ENCODE measurements around the gene RARRES2.
"Not testable (repeated sequence)": the region's sequence is repeated elsewhere in the genome, so short reads cannot be mapped to it uniquely, and the experiment has no call there.

RARRES2 gene

DNA sequence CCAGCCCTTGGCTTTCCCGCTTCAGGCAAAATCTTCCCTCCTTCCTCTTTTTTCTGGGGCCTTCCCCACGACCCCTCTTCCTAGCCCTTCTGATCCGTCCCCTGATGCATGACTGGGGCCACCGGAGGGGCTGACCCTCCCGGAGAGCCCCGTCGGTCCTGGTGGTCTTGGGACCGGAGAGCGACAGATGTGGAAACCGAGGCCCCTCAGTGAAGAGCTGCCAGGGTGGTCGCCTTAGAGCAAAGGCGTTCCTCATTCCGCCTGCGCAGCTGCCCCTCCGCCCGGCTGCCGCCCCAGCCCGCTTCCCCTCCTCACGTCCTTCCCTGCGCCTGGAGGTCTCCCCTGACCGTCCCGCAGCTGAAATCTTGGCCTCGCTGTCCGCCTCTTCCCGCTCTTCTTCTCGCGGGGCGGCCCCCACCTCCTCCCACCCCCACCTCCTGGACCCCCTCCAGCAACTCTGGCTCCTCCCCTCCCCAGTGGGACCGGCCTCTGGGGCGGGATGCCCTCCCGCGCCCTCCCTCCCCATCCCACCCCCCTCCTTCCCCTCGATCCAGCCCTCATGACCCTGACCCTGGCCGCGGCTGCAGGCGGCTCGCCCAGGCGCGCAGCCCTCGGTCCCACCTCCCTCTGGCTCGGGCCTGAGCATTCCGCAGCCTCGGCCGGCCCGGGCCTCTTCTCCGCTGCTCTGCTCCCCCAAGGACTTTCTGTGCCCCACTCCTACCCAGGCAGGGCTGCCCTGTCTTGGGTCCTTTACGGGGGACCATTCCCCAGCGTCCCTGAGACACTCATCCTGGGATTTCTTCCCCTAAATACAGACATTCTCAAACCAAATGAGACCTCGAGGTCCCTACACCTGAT, at the start of gene RARRES2:
RARRES2 (minus strand) TSS at position 367 of the 858 bp plus-strand sequence. CDS start 1,020 bp downstream, outside the sequence.
- DNase-seq (ENCODE audit: low read depth) = no peak
- no peak within 1 kb of the TSS for H3K4me3 ChIP-seq (ENCODE audit: low read length)
- TF ChIP-seq CTCF (IDR thresholded peaks at IDR 0.05; ENCODE audit: insufficient read depth, low read depth, low read length, missing control alignments) = no peak

DNA sequence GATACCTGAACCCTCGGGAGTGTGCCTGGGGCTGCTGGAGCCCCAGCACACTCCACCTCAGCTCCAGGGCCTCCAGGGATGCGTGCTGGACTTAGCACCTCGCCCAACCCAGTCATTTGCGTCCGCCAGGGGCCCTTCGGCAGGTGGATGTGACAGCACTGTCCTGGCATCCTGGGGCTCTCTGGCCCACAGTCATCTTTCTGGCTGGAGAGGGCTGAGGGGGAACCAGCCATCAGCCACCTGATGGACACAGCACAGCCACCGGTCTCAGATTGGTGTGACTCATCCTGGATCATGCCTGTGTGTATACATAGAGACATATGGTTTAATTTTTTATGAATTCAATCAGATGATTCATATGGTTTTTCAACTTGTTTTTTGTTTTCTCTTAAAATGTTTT, 48.8 kb upstream of the RARRES2 start:
- peak; percentile 51 for DNase-seq (ENCODE audit: low read depth)
- H3K4me3 ChIP-seq (ENCODE audit: low read length) = no peak overlapping the region
- no peak for TF ChIP-seq CTCF (IDR thresholded peaks at IDR 0.05; ENCODE audit: insufficient read depth, low read depth, low read length, missing control alignments)

DNA sequence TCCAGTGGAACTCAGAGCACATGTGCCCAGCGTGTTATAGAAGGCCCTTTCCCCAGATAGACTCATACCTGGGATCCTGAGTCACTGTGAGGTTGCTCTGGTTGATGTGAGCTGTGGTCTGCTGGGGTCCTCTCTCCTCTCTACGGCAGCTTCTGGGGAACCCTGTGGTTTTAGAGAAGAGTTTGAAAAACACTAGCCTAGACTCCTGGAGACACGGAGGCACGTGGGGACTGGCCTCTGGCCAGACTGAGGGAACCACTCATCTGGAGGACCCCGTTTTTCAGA, 48.0 kb upstream of the RARRES2 start:
- no peak overlapping the region for H3K4me3 ChIP-seq (ENCODE audit: low read length)
- no peak for TF ChIP-seq CTCF (IDR thresholded peaks at IDR 0.05; ENCODE audit: insufficient read depth, low read depth, low read length, missing control alignments)
- no peak for DNase-seq (ENCODE audit: low read depth)

DNA sequence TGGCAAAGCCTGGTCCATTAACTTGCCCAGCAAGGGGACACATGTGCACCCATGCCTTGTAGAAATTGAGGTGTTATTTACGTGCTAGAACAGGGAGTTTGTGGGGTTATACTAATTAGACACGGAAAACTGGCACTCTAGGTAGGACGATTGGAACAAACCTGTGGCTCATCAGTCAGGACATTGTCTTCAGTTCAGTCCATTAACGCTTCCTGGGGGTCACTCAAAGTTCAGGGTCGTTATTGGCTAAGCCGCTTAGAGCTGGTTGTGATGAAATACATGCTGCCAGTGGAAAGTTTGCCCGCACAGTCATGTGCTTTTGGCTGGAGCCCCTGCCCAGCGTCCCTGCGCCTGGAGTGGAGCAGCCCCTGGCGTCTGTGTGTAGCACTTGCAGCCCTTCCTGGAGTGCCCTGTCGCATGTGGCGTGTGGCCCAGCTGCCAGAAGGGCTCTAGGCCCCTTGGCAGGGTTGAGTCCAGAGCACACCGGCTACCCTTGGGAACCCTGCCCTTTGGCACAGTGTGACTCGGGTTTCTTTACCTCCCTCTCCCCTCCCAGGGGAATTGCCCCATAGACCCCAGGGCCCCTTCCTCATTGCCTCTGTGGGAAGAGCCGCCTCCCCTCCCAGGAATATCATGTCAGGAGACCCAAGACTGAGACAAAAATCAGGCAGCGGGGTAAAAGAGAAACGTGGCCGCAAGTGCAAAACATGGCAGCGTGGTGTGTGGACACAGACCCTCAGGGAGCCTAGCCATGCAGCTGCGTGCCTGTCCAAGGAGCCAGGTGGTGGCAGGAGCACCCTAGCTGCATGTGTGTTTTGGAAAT, 47.5 kb upstream of the RARRES2 start:
- no peak overlapping the region for H3K4me3 ChIP-seq (ENCODE audit: low read length)
- peak; percentile 46 for TF ChIP-seq CTCF (IDR thresholded peaks at IDR 0.05; ENCODE audit: insufficient read depth, low read depth, low read length, missing control alignments)
- peak; percentile 16 for DNase-seq (ENCODE audit: low read depth)

- no peak overlapping the region for H3K4me3 ChIP-seq (ENCODE audit: low read length)
- DNase-seq (ENCODE audit: low read depth) = no peak
- no peak for TF ChIP-seq CTCF (IDR thresholded peaks at IDR 0.05; ENCODE audit: insufficient read depth, low read depth, low read length, missing control alignments)
Observed at GRCh38 chr7:150388306-150388705, 46.9 kb upstream of the RARRES2 start.

DNA sequence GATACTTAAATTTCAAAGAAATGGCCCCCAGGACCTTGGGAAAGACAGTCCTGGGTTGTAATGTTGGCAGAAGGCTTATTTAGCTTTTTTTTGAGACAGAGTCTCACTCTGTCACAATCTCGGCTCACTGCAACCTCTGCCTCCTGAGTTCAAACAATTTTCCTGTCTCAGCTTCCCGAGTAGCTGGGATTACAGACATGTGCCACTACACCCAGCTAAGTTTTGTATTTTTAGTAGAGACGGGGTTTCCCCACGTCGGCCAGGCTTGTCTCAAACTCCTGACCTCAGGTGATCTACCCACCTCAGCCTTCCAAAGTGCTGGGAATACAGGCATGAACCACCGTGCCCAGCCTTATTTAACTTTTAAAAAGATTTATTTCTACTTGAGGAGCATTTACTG, 44.5 kb upstream of the RARRES2 start:
- DNase-seq (ENCODE audit: low read depth) = not testable (repeated sequence)

GRCh38 chr7:150385302-150385723, 43.9 kb upstream of the RARRES2 start:
- DNase-seq (ENCODE audit: low read depth) = no peak
- no peak overlapping the region for H3K4me3 ChIP-seq (ENCODE audit: low read length)
- no peak for TF ChIP-seq CTCF (IDR thresholded peaks at IDR 0.05; ENCODE audit: insufficient read depth, low read depth, low read length, missing control alignments)

More for the DNA sequence above, 44.5 kb upstream of the RARRES2 start:
- H3K4me3 ChIP-seq (ENCODE audit: low read length) = not testable (repeated sequence)
